HL-60 (cell line): ENCODE results near the gene SGO2.

ENCODE experiments used
- CTCF ChIP-seq: IDR thresholded peaks from one replicate; pipeline ENCODE4 v1.5.1; 2011; ENCODE audit warnings: low read length, control low read depth, inconsistent platforms; ENCODE audit not compliant: insufficient read depth
- GABPA ChIP-seq: IDR thresholded peaks from 2 replicates; pipeline ENCODE4 v1.6.1; 2012; ENCODE audit warnings: low read depth
- POLR2AphosphoS5 ChIP-seq: IDR thresholded peaks from 2 replicates; pipeline ENCODE4 v1.6.1; 2012; ENCODE audit warnings: low read depth

GRCh38 chr2:200528228-200528627, 2.2 kb downstream of the SGO2 start:
- TF ChIP-seq CTCF (no peak), GABPA (no peak), POLR2AphosphoS5 (no peak)
